ENCODE results near the gene LIG4.

DNA sequence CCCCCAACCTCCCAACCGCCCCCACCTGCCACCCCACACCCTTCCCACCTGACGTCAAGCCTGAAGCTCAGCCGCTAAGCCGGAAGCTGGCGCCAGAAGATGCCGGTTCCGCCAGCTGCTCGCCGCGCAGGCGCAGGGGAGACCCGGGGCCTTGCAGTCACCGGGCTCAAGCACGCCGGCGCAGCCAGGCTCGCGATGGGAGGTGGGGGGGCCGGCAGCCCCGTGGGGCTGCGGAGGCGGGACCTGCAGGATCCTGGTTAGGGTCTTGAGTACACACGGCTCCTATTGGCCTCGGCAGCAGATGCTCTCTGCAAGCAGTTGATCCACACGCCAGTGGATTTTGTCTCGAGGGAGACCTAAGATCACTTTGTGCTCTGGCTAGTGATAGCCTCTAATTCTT lies at the start of gene LIG4:
- TF ChIP-seq EZH2 (IDR thresholded peaks at IDR 0.05; ENCODE audit: insufficient read depth, poor library complexity, severe bottlenecking) (no peak), EZH2phosphoT487 (IDR thresholded peaks at IDR 0.05; ENCODE audit: insufficient read depth, low read depth) (no peak)

All from GM23248 (cell line).